Smooth muscle cell of trachea (primary cell): ENCODE data around the gene MBLAC2. TPM values are rescaled to one million over a fixed set of nuclear protein-coding genes. Genes with fewer than 3 reads are reported as not detected.

Source experiments
- total RNA-seq: library from RNA; depleted of rRNA; stranded (reverse); fragments of >200 nt; gene quantifications from 2 replicates; pipeline ENCODE4 v1.2.1, GENCODE V29; 2014

The MBLAC2 gene
- total RNA-seq, result 4.0 and 4.2 TPM in 2 replicates

GRCh38 chr5:90474235-90475107 lies at the start of gene MBLAC2, which contains the start of gene POLR3G:
Gene MBLAC2, minus strand, starts transcription at chr5:90474771. Its CDS starts 479 bp downstream, at chr5:90474292.
Gene POLR3G, plus strand, starts transcription at chr5:90474864. Its CDS starts 10,704 bp downstream, at chr5:90485568.

GRCh38 chr5:90409318-90410177 lies 65.0 kb downstream of the MBLAC2 start, which contains the start of gene CETN3:
Gene CETN3, minus strand, starts transcription at chr5:90409756. Its CDS starts 95 bp downstream, at chr5:90409661.

Other genes starting within 250 kb of the MBLAC2 start
- 7.6 and 21.2 TPM in 2 replicates for gene CETN3, start 65.0 kb downstream of the MBLAC2 start, total RNA-seq
- 6.9 and 11.1 TPM in 2 replicates for gene POLR3G, start 93 bp upstream of the MBLAC2 start, total RNA-seq
- gene LYSMD3, start 54.8 kb upstream of the MBLAC2 start, total RNA-seq, result 13.6 and 23.0 TPM in 2 replicates
- gene ADGRV1, start 84.0 kb upstream of the MBLAC2 start, total RNA-seq, result 0.50 and 0.58 TPM in 2 replicates